Measurements from ENCODE around the gene UBR2. TPM values are rescaled to one million over a fixed set of nuclear protein-coding genes. Genes with fewer than 3 reads are reported as not detected.
"Not testable (repeated sequence)": the region's sequence is repeated elsewhere in the genome, so short reads cannot be mapped to it uniquely, and the experiment has no call there.

UBR2 gene
- total RNA-seq, 1 donor from 2014 or later: 32.3 TPM

DNA sequence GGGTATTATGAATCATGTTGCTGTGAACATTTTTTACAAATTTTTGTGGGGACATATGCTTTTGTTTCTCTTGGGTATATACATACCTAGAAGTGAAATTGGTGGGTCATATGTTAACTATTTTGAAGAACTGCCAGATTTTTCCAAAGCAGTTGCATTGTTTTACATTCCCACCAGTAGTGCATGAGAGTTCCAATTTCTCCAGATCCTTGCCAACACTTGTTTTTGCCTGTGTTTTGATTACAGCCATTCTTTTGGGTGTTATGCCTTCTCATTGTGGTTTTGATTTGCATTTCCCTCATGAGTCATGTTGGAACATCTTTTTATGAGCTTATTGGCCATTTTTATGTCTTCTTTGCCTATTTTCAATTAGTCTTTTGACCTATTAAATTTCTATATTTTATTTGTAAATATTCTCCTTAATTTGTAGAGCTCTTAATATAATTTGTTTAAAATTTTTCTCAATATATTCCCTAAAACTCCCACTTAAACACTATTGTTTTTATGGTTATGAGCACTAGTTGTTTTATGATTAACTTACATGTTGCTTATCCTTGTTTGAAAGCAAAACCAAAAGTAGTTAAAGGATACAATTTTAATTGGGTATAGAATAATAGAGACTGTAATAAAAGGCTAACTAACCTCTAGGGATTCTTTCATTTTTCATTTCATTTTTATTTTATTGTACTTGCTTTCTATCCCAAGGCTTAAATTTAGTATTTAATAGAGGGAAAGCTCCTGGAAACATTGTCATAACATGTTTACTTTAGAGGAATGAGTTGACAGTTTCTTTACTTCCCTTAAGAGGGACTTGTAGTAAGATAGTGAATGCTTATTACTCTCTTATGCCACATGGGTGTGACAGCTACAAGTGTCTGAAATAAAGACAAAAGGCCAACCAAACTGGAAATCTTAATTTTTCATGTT is 5.5 kb downstream of the UBR2 start:
- no peak overlapping the region for H3K27ac Mint-ChIP-seq (ENCODE audit: unreplicated experiment)
- no peaks in the 10 kb centered on the region for H3K36me3 Mint-ChIP-seq (ENCODE audit: unreplicated experiment)

DNA sequence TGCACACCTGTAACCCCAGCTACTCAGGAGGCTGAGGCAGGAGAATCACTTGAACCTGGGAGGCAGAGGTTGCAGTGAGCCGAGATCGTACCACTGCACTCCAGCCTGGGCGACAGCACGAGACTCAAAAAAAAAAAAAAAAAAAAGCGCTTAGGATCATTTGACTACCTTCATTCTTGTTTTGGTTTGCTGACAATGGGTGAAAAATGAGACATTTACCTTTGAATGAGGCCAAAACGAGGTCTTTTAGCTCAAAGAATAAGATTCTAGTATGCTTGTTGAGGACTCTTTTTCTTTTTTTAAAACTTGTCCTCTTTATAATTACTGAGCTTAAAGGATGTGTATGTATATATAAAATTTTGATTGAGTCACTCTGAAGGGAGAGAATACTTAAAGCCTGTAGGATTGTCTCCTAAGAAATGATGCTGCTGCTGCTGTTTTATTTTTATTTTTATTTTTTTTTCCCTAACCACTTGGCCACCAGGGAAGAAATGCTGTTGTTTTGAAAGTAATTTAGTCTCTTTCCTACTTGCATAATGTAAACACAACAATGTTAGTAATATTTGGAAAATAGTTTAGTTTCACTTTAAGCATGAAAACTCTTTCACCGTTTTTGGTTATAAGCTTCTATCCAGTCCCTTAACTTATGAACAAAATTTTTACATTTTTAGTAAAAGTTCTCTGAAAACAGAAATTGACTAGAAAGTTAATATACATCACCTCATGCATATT is 7.9 kb downstream of the UBR2 start:
- TF ChIP-seq, protein P1, sequence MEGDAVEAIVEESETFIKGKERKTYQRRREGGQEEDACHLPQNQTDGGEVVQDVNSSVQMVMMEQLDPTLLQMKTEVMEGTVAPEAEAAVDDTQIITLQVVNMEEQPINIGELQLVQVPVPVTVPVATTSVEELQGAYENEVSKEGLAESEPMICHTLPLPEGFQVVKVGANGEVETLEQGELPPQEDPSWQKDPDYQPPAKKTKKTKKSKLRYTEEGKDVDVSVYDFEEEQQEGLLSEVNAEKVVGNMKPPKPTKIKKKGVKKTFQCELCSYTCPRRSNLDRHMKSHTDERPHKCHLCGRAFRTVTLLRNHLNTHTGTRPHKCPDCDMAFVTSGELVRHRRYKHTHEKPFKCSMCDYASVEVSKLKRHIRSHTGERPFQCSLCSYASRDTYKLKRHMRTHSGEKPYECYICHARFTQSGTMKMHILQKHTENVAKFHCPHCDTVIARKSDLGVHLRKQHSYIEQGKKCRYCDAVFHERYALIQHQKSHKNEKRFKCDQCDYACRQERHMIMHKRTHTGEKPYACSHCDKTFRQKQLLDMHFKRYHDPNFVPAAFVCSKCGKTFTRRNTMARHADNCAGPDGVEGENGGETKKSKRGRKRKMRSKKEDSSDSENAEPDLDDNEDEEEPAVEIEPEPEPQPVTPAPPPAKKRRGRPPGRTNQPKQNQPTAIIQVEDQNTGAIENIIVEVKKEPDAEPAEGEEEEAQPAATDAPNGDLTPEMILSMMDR (IDR thresholded peaks at IDR 0.05; ENCODE audit: partially characterized antibody, unreplicated experiment): no peak
- Mint-ChIP-seq H3K9me3 (ENCODE audit: unreplicated experiment) (no peaks in the 10 kb centered on the region), H3K36me3 (ENCODE audit: unreplicated experiment) (no peaks in the 10 kb centered on the region), H3K27ac (ENCODE audit: unreplicated experiment) (no peak overlapping the region), H3K27me3 (ENCODE audit: unreplicated experiment) (no peaks in the 10 kb centered on the region), H3K4me3 (ENCODE audit: unreplicated experiment) (no peak overlapping the region), H3K4me1 (ENCODE audit: low read depth, unreplicated experiment) (peaks cover 3% of the 10 kb centered on the region)
- no peak for DNase-seq

More for the DNA sequence above, 5.5 kb downstream of the UBR2 start:
- Mint-ChIP-seq H3K4me1 (ENCODE audit: low read depth, unreplicated experiment) (peaks cover 8% of the 10 kb centered on the region), H3K9me3 (ENCODE audit: unreplicated experiment) (peaks cover 4% of the 10 kb centered on the region), H3K27me3 (ENCODE audit: unreplicated experiment) (peaks cover 3% of the 10 kb centered on the region), H3K4me3 (ENCODE audit: unreplicated experiment) (no peak overlapping the region)
- no peak for DNase-seq
- TF ChIP-seq, protein P1 (IDR thresholded peaks at IDR 0.05; ENCODE audit: partially characterized antibody, unreplicated experiment): no peak

DNA sequence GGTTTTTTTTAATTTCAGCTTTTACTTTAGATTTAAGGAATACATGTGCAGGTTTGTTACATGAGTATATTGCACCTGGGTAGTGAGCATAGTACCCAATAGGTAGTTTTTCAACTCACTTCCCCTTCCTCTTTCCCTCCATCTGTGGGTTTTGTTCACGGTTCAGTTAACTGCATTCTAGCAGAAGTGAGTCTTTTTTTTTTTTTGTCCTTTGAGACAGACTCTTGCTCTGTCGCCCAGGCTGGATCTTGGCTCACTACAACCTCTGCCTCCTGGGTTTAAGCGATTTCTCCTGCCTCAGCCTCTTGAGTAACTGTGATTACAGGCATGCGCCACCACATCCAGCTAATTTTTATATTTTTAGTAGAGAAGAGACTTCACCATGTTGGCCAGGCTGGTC is 8.7 kb downstream of the UBR2 start:
- no peak for DNase-seq
- Mint-ChIP-seq H3K27me3 (ENCODE audit: unreplicated experiment) (no peaks in the 10 kb centered on the region), H3K36me3 (ENCODE audit: unreplicated experiment) (no peaks in the 10 kb centered on the region), H3K4me3 (ENCODE audit: unreplicated experiment) (no peak overlapping the region), H3K27ac (ENCODE audit: unreplicated experiment) (no peak overlapping the region), H3K9me3 (ENCODE audit: unreplicated experiment) (no peaks in the 10 kb centered on the region), H3K4me1 (ENCODE audit: low read depth, unreplicated experiment) (peaks cover 3% of the 10 kb centered on the region)
- TF ChIP-seq, protein P1 (IDR thresholded peaks at IDR 0.05; ENCODE audit: partially characterized antibody, unreplicated experiment): no peak

DNA sequence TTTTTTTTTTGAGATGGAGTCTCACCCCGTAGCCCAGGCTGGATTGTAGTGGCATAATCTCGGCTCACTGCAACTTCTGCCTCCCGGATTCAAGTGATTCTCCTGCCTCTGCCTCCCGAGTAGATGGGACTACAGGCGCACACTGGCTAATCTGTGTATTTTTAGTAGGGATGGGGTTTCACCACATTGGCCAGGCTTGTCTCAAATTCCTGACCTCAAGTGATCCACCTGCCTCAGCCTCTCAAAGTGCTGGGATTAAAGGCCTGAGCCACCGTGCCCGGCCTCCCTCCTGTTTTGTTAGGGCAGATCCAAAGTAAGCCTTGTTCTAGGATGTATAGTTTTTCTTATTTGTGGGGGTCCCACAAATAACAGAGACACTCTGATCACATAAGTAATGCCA is 12.7 kb downstream of the UBR2 start:
- not testable (repeated sequence) for H3K27me3 Mint-ChIP-seq (ENCODE audit: unreplicated experiment); H3K27ac Mint-ChIP-seq (ENCODE audit: unreplicated experiment); H3K9me3 Mint-ChIP-seq (ENCODE audit: unreplicated experiment); H3K4me1 Mint-ChIP-seq (ENCODE audit: low read depth, unreplicated experiment); H3K36me3 Mint-ChIP-seq (ENCODE audit: unreplicated experiment); H3K4me3 Mint-ChIP-seq (ENCODE audit: unreplicated experiment); DNase-seq

DNA sequence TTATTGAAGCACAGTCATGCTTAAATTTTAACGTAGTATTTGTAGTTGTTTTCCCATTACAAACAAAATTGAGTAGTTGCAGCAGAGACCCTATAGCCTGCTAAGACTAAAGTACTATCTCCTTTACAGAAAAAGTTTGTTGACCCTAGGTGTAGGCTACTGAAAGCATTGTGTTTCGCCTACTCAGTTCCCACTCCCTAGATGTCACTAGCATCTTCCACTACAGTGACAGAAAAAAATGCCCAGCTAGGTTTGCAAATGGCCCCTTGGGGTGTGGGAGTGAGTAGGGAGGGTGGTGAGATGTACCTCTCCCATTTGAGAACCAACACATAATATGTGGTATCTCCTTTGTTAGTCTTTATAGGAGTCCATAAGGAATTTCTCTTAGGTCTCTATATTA is 34.5 kb downstream of the UBR2 start:
- H3K27me3 Mint-ChIP-seq (ENCODE audit: unreplicated experiment): peaks cover 1% of the 10 kb centered on the region
- H3K36me3 Mint-ChIP-seq (ENCODE audit: unreplicated experiment): no peaks in the 10 kb centered on the region
- TF ChIP-seq, protein P1 (IDR thresholded peaks at IDR 0.05; ENCODE audit: partially characterized antibody, unreplicated experiment): no peak
- no peak for DNase-seq
- peaks cover 8% of the 10 kb centered on the region for H3K4me1 Mint-ChIP-seq (ENCODE audit: low read depth, unreplicated experiment)
- peak overlapping the region; percentile 16 for H3K4me3 Mint-ChIP-seq (ENCODE audit: unreplicated experiment)
- peak overlapping the region; percentile 72 for H3K27ac Mint-ChIP-seq (ENCODE audit: unreplicated experiment)
- H3K9me3 Mint-ChIP-seq (ENCODE audit: unreplicated experiment): no peaks in the 10 kb centered on the region

All from glutamatergic neuron (in vitro differentiated cells).